ENCODE data around the gene PNPLA8.

Gene PNPLA8

DNA sequence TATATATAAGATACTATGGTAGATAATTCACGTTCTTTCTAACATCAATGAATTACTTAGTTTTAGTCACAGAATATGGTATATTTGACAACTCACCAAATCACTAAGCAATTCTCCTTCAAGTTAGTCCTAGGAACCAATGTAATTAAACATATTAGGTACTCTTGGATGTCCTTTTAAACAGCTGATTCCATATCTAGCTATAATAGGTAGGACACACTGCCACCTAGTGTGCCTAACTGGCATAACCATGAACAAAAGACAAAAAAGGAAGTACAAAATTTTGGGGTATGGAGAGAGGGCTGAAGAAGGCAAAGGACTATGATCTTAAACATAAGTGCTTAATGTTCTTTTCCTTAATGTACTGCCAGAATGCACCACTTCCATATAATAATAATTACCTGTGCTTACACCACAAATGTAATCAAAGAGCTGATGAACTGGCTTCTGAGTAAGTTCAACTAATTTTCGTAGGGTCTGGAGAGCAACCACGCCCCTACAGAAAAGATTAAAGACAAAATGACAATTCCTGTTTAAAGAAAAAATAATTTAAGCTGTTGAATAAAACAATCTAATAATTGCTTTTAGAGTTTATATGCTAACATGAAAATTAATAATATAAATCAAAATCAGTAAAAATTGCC, 28.7 kb downstream of the PNPLA8 start:
- H3K9ac ChIP-seq (ENCODE audit: low read depth, low read length): no peak overlapping the region
- H3K4me3 ChIP-seq (ENCODE audit: low read length): no peak overlapping the region
- H3K4me1 ChIP-seq (ENCODE audit: insufficient read depth, low read length): no peaks in the 10 kb centered on the region
- no peak overlapping the region for H3K27ac ChIP-seq (ENCODE audit: low read length)
- no peaks in the 10 kb centered on the region for H3K9me3 ChIP-seq (ENCODE audit: insufficient read depth, low read depth, low read length)
- no peaks in the 10 kb centered on the region for H3K27me3 ChIP-seq (ENCODE audit: insufficient read depth, low read length)
- H3K36me3 ChIP-seq (ENCODE audit: insufficient read depth, low read depth, low read length): peaks cover 16% of the 10 kb centered on the region

DNA sequence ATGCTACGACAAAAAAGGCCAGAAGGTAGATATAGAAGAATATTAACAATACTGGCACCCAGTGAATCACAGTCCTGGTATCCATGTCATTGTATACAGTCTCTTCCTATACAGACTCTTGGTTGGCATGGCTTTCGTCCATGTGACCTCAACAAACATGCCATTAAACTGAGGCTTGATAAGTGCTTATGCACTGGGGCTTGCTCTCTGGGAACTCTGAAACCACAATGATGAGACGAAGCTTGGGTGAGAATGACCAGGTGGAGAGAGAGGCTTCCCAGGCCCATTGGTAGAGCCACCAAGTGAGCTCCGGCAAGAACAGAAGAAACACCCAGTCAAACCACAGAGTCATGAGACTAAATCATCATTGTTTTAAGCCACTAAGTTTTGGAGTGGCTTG, 33.2 kb downstream of the PNPLA8 start:
- H3K4me3 ChIP-seq (ENCODE audit: low read length): no peak overlapping the region

DNA sequence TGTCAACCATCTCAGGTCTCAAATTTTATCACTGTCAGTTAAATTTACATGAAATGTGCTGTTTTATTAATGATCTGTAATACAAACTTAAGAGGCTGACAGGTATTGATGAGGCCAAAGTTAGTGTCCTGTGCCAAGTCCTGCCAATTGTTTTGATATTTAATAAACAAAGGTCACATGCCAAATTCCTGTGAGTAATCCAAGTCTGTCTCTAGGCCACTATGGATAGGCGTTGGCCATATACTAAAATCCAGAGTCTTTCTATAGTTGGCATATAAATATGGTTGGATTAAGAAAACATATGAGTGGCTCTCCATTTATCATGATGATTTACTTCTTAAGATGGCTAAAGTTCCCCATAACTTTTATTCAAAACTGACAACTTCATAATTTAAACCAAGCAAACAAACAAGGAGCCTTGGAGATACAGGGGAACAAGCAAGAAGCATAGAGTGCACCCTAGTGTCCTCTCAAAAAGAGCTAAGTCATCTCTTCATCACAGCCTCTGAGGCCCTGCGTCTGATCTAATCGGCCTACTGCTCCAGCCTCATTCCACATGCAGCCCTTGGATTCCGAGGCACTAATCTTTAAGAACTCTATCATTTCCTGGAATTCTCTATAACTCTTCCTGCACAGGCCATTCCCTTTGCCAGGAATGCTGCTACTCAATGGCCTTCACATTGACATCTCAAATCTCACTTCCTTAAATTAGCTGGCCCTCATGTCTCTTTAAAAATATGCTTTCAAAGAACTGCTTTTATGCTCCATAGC, 37.0 kb downstream of the PNPLA8 start:
- H3K4me1 ChIP-seq (ENCODE audit: insufficient read depth, low read length): no peaks in the 10 kb centered on the region
- 0 out of 2 replicates have a peak, but pooled peaks cover 10% of the 10 kb centered on the region for H3K36me3 ChIP-seq (ENCODE audit: insufficient read depth, low read depth, low read length)
- no peaks in the 10 kb centered on the region for H3K9me3 ChIP-seq (ENCODE audit: insufficient read depth, low read depth, low read length)
- no peaks in the 10 kb centered on the region for H3K27me3 ChIP-seq (ENCODE audit: insufficient read depth, low read length)
- no peak overlapping the region for H3K27ac ChIP-seq (ENCODE audit: low read length)
- no peak overlapping the region for H3K4me3 ChIP-seq (ENCODE audit: low read length)
- no peak overlapping the region for H3K9ac ChIP-seq (ENCODE audit: low read depth, low read length)

More for the DNA sequence above, 33.2 kb downstream of the PNPLA8 start:
- Histone ChIP-seq H3K9me3 (ENCODE audit: insufficient read depth, low read depth, low read length) (no peaks in the 10 kb centered on the region), H3K27ac (ENCODE audit: low read length) (no peak overlapping the region), H3K27me3 (ENCODE audit: insufficient read depth, low read length) (no peaks in the 10 kb centered on the region), H3K36me3 (ENCODE audit: insufficient read depth, low read depth, low read length) (0 out of 2 replicates have a peak, but pooled peaks cover 8% of the 10 kb centered on the region), H3K9ac (ENCODE audit: low read depth, low read length) (no peak overlapping the region), H3K4me1 (ENCODE audit: insufficient read depth, low read length) (no peaks in the 10 kb centered on the region)

DNA sequence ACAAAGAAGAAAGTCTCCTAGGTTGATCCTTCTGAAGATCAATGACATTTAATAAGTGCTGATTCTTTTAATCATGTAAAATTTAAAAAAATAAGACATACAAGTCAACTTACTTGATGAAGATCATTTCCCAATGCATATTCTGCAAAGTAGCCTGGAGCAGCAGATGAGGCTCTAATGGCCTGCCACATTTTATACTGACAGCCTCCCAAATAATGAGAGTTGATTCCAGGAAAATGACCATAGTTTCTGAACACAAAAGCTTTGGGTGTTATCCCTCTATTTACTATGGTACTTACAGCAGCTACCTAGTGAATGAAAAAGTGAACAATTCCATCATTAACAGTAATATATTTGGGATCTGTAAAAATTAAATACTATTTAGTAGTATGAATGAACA, 38.3 kb downstream of the PNPLA8 start:
- Histone ChIP-seq H3K36me3 (ENCODE audit: insufficient read depth, low read depth, low read length) (0 out of 2 replicates have a peak, but pooled peaks cover 10% of the 10 kb centered on the region), H3K4me1 (ENCODE audit: insufficient read depth, low read length) (no peaks in the 10 kb centered on the region), H3K9ac (ENCODE audit: low read depth, low read length) (no peak overlapping the region), H3K27me3 (ENCODE audit: insufficient read depth, low read length) (no peaks in the 10 kb centered on the region), H3K4me3 (ENCODE audit: low read length) (no peak overlapping the region), H3K27ac (ENCODE audit: low read length) (no peak overlapping the region), H3K9me3 (ENCODE audit: insufficient read depth, low read depth, low read length) (no peaks in the 10 kb centered on the region)

DNA sequence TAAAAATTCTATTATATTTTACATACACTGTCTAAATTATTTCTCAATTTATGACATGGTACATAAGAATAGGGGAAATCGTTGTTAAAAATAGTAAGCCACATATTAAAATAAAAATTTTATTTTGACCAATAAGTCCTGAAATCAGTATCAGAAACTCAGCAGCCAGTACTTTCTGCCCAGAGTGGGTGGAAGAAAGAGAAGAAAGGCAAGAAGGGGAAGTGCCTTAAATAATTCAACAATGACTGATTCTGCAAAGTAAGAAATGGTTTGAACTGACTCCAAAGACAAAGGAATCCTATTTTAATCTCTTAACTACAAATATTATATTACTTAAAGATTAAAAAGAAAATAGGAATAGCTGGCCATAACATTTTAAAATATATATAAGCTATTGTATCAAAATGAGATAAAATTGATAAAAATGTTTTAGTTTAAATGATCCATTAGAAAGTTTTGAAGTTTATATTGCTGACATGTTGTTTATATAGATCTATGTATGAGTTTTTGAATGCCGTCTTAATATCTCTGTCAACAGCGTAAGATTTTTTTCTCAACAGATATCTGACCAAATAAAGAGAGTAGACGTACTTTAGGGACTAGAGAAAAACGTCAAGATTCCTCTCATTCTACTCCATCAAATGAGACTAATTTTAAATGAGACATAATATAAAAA, 39.5 kb downstream of the PNPLA8 start:
- Histone ChIP-seq H3K4me3 (ENCODE audit: low read length) (no peak overlapping the region), H3K36me3 (ENCODE audit: insufficient read depth, low read depth, low read length) (0 out of 2 replicates have a peak, but pooled peaks cover 8% of the 10 kb centered on the region), H3K9me3 (ENCODE audit: insufficient read depth, low read depth, low read length) (no peaks in the 10 kb centered on the region), H3K4me1 (ENCODE audit: insufficient read depth, low read length) (no peaks in the 10 kb centered on the region), H3K27me3 (ENCODE audit: insufficient read depth, low read length) (no peaks in the 10 kb centered on the region), H3K27ac (ENCODE audit: low read length) (no peak overlapping the region), H3K9ac (ENCODE audit: low read depth, low read length) (no peak overlapping the region)

DNA sequence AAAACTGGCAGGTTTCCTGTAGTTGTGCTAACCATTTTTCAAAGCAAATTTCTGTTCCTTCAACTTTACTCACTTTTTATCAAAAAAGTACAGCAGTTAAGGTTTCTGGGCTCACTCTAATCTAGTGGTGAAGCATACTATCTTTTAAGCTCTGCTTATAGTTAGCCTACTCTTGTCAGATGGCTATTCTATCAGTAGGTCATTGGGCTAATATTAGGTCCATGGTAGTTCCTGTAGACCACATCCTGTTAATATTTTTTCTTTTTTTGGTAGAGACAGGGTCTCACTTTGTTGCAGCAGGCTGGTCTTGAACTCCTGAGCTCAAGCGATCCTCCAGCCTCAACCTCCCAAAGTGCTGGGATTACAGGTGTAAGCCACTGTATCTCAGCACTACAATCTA, 41.8 kb downstream of the PNPLA8 start:
- no peaks in the 10 kb centered on the region for H3K9me3 ChIP-seq (ENCODE audit: insufficient read depth, low read depth, low read length)
- H3K27ac ChIP-seq (ENCODE audit: low read length): no peak overlapping the region
- H3K27me3 ChIP-seq (ENCODE audit: insufficient read depth, low read length): no peaks in the 10 kb centered on the region
- no peak overlapping the region for H3K4me3 ChIP-seq (ENCODE audit: low read length)
- H3K4me1 ChIP-seq (ENCODE audit: insufficient read depth, low read length): no peaks in the 10 kb centered on the region
- H3K9ac ChIP-seq (ENCODE audit: low read depth, low read length): no peak overlapping the region
- 0 out of 2 replicates have a peak, but pooled peaks cover 6% of the 10 kb centered on the region for H3K36me3 ChIP-seq (ENCODE audit: insufficient read depth, low read depth, low read length)

DNA sequence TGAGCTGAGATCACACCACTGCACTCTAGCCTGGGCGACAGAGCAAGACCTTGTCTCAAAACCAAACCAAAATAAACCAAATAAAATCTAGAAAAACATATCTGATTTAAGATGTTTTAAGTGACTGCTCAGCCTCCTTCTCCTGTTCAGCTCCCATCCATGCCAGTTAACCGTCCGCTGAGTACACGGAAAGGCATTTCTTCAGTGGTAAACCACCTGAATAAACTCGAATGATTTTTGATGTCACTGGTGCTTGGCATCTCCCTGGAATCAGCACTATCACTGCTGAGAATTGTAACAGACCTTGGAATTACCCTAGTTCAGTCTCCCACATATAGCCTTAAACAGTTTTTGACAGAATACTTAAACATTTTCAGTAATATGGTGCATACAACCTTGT, 45.6 kb downstream of the PNPLA8 start:
- H3K9me3 ChIP-seq (ENCODE audit: insufficient read depth, low read depth, low read length): no peaks in the 10 kb centered on the region
- H3K4me1 ChIP-seq (ENCODE audit: insufficient read depth, low read length): no peaks in the 10 kb centered on the region
- no peaks in the 10 kb centered on the region for H3K27me3 ChIP-seq (ENCODE audit: insufficient read depth, low read length)
- peaks cover 4% of the 10 kb centered on the region; the same call in 1 of the 2 replicates for H3K36me3 ChIP-seq (ENCODE audit: insufficient read depth, low read depth, low read length)
- H3K9ac ChIP-seq (ENCODE audit: low read depth, low read length): no peak overlapping the region
- no peak overlapping the region for H3K4me3 ChIP-seq (ENCODE audit: low read length)
- no peak overlapping the region for H3K27ac ChIP-seq (ENCODE audit: low read length)

DNA sequence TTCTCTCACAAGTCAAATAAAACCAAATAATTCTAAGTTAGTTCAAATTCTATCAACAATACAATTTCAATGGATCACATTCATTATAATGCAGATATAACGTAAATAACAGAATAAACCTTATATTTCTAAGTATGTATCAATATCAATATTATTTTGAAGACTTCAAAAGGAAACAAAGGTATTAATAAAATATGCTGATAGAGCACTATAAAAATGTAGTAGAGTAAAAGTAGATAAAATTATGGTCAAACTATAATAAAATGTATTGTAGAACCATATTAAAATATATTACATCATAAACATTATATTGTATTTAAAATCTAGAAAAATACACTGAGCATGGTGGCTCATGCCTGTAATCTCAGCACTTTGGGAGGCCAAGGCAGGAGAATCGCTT, 46.2 kb downstream of the PNPLA8 start:
- H3K27me3 ChIP-seq (ENCODE audit: insufficient read depth, low read length): no peaks in the 10 kb centered on the region
- H3K4me3 ChIP-seq (ENCODE audit: low read length): no peak overlapping the region
- H3K27ac ChIP-seq (ENCODE audit: low read length): no peak overlapping the region
- no peak overlapping the region for H3K9ac ChIP-seq (ENCODE audit: low read depth, low read length)
- H3K4me1 ChIP-seq (ENCODE audit: insufficient read depth, low read length): no peaks in the 10 kb centered on the region
- H3K9me3 ChIP-seq (ENCODE audit: insufficient read depth, low read depth, low read length): no peaks in the 10 kb centered on the region
- H3K36me3 ChIP-seq (ENCODE audit: insufficient read depth, low read depth, low read length): peaks cover 4% of the 10 kb centered on the region; the same call in 1 of the 2 replicates

DNA sequence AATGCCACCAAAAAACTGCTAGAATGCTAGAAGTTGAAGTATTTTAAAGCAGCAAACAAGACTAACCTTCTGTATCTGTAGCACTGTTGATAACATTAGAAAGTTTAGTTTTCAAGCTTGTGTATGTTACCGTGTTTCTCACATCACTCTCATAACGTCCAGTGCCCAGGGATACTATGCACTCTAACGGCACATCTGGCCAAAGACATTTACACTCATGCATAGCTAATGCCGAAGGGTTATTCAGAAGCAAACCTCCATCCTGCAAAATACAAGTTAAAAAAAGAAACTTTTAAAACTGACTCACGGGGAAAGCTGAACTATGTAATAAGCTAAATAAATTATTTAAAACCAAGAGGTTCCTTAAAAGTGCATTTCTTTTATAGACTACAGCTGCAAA, 46.8 kb downstream of the PNPLA8 start:
- H3K9me3 ChIP-seq (ENCODE audit: insufficient read depth, low read depth, low read length): no peaks in the 10 kb centered on the region
- peaks cover 4% of the 10 kb centered on the region; the same call in 1 of the 2 replicates for H3K36me3 ChIP-seq (ENCODE audit: insufficient read depth, low read depth, low read length)
- no peaks in the 10 kb centered on the region for H3K4me1 ChIP-seq (ENCODE audit: insufficient read depth, low read length)

DNA sequence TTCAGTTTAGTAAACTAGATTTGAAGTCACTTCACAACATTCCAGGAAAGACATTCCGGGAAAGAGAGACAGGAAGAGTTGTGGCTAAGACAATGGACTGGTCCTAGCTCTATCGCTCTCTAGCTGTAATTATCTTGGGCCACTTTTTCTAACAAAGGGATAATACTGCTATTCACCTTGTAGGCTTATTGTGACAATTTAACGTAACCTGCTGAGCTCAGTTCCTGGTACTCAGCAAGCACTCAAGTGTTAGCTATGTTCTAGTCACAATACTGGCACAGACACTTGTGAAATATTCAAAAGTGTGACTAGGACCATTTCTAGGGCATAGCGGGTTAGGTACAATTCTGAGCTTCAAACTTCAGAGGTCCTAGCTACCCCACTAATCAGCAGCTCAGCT, 57.7 kb downstream of the PNPLA8 start:
- no peaks in the 10 kb centered on the region for H3K9me3 ChIP-seq (ENCODE audit: insufficient read depth, low read depth, low read length)
- H3K4me1 ChIP-seq (ENCODE audit: insufficient read depth, low read length): no peaks in the 10 kb centered on the region
- H3K9ac ChIP-seq (ENCODE audit: low read depth, low read length): no peak overlapping the region
- H3K36me3 ChIP-seq (ENCODE audit: insufficient read depth, low read depth, low read length): no peaks in the 10 kb centered on the region
- no peak overlapping the region for H3K4me3 ChIP-seq (ENCODE audit: low read length)
- H3K27ac ChIP-seq (ENCODE audit: low read length): no peak overlapping the region
- no peaks in the 10 kb centered on the region for H3K27me3 ChIP-seq (ENCODE audit: insufficient read depth, low read length)

More for the DNA sequence above, 46.8 kb downstream of the PNPLA8 start:
- Histone ChIP-seq H3K27ac (ENCODE audit: low read length) (no peak overlapping the region), H3K4me3 (ENCODE audit: low read length) (no peak overlapping the region), H3K9ac (ENCODE audit: low read depth, low read length) (no peak overlapping the region), H3K27me3 (ENCODE audit: insufficient read depth, low read length) (no peaks in the 10 kb centered on the region)

DNA sequence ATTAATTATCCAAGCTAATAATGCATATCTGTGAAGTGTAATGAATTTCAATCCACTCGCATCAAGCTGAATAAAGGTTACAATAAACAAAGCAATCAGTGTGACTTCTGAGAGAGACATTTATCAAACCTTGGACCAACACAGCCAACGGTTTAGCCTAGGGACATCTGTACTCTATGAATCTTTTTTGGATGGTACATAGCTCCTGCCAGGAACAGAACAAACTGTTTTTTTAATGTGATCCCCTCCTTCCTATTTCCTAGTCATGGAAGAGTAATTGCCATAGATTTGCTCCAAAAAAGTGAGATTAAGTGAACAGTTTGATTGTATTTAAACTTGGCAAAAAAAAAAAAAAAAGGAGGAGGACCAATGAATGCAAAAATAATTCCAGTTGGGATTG, 58.5 kb downstream of the PNPLA8 start:
- H3K9ac ChIP-seq (ENCODE audit: low read depth, low read length): no peak overlapping the region
- no peaks in the 10 kb centered on the region for H3K4me1 ChIP-seq (ENCODE audit: insufficient read depth, low read length)
- H3K4me3 ChIP-seq (ENCODE audit: low read length): no peak overlapping the region
- H3K27ac ChIP-seq (ENCODE audit: low read length): no peak overlapping the region
- no peaks in the 10 kb centered on the region for H3K36me3 ChIP-seq (ENCODE audit: insufficient read depth, low read depth, low read length)
- H3K9me3 ChIP-seq (ENCODE audit: insufficient read depth, low read depth, low read length): no peaks in the 10 kb centered on the region
- H3K27me3 ChIP-seq (ENCODE audit: insufficient read depth, low read length): no peaks in the 10 kb centered on the region

Data from iPS-20b (cell line).